T47D (cell line): ENCODE measurements around the gene OR6B1.

Experiments
- DNase-seq, 2 experiments: peaks; one replicate each; pipeline versions ENCODE4 v3.0.0 to v3.0.0-alpha.2; 2011 to 2012; ENCODE audit warnings: low read depth in 1 of 2, low spot score in 1 of 2
- JUND ChIP-seq: IDR thresholded peaks from 2 replicates; pipeline ENCODE4 v1.6.1; 2012; ENCODE audit warnings: low read depth
- in situ Hi-C: cut with HindIII; loops from 2 replicates; pipeline ENCODE4 v1.10.0; 2016; ENCODE audit warnings: low sequenced_read_pairs, low pct_unique_long_range_greater_than_20kb

OR6B1 gene

DNA sequence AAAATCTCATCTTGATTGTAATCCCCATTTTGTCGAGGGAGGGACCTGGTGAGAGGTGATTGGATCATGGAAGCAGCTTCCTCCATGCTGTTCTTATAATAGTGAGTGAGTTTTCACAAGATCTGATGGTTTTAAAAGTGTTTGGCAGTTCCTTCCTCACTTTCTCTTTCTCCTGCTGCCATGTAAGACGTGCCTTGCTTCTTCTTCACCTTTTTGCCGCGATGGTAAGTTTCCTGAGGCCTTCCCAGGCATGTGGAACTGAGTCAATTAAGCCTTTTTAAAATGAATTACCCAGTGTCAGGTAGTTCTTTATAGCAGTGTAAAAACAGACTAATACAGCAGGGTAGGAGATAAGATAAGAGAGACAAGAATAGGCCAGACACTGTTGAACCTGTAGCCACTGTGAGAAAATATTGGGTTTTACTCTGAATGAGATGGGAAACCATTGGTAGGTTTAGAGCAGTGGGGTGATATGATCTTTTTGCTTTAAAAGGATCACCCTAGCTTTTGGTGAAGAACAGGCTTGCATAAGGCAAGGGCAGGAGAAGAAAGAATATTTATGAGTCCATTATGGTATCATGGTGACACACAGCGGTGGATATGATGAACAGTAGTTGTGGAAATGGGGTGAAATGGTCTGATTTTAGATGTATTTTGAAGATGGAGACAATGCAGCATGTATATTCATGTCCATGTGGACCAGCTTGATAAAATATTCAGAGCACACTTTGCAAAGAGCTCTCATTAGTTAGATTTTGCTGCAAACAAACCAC, 11.5 kb downstream of the OR6B1 start:
- TF ChIP-seq JUND = no peak
- peak in 1 of 2 experiments; percentile 61 for DNase-seq
- in situ Hi-C loops = no loop called here

DNA sequence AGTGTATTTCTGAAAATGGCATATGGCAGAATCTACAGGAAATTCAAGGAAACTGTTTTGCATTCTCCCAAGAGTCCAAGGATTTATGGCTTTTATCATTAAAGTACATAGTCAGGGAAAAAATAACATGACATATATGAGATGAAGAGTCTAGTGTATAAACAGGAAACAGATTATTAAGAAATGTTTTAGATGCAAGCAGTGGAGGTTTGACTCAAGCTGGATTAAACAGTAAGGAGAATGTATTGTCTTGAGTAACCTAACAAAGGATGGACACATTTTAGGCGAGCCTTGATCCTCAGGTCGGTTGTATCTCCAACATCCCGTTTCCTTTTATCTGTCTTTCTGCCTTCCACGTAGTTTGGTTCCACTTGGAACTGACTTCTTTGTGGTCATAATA, 17.9 kb downstream of the OR6B1 start:
- TF ChIP-seq JUND = no peak
- DNase-seq = no peak
- in situ Hi-C loops = no loop called here

- no peak for TF ChIP-seq JUND
- DNase-seq = peak in 1 of 2 experiments; percentile 24
- in situ Hi-C loops = no loop called here
Measured at GRCh38 chr7:144019457-144019856, 19.3 kb downstream of the OR6B1 start.

DNA sequence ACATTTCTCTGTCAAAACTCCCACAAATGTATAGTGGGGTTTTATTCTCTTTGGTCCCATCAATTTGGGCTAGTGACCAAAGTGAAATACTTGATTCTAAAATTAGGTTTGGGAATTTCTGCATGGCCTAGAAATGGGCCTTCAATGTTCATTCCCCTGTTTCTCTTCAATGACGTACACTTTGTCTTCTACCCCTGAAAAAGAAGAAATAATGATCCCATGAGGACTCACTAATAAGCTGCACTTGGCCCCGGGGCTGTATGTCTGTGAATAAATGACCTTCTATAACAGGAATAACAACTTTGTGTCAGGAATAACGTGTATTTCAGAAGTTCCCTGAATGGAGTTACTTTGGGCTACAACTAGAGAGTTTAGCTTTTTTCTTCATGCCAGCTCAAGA, 20.2 kb downstream of the OR6B1 start:
- TF ChIP-seq JUND = no peak
- in situ Hi-C loops = no loop called here
- DNase-seq = peak in 1 of 2 experiments; percentile 29

GRCh38 chr7:144022169-144022568, 22.0 kb downstream of the OR6B1 start:
- in situ Hi-C loops = no loop called here
- no peak for DNase-seq
- no peak for TF ChIP-seq JUND

DNA sequence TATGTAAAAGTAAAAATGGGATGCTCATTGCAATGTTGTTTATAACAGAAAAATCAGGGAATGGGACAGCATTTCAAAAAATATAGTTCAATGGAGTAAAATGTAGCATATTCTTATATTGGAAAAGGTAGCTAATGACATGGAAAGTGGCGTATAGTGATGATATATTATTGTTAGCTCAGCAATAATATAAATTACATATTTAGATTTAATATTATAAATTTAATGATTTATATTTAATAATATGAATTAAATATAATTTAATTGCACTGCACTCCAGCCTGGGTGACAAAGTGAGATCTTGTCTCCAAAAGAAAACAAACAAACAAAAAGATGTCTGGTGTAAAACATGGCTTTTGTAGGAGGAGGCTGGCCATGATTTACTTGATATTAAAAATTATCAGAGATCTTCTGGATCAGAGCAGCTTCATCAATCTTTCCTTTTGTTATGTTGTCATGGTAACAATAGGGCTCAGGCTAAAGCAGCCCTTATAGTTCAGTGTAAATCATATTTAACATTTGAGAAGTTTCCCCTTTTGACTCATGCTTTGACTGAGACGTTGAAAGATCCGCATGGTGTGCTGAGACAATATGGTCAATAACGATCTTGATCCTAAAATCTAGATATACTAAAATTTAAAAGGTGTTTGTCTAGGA, 23.2 kb downstream of the OR6B1 start:
- DNase-seq = no peak
- in situ Hi-C loops = no loop called here
- TF ChIP-seq JUND = no peak

DNA sequence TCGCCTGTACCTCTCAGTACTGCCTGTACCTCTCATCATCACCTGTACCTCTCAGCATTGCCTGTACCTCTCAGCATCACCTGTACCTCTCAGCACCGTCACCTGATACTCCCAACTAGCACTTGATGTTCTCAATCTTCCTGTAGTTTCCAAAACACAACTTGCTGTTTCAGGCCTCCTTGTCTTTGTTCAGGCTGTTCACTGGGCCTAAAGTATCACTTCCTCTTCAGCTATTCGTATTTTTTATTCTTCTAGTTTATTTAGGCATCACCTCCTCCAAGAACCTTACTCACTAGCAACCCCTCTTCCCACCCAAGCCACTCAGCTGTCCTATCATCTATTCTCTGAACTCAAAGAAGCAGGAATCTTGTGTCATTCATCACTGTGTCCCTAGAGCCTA, 24.1 kb downstream of the OR6B1 start:
- in situ Hi-C loops = no loop called here
- DNase-seq = no peak
- TF ChIP-seq JUND = no peak

GRCh38 chr7:144026203-144026883, 26.2 kb downstream of the OR6B1 start:
- in situ Hi-C loops = no loop called here
- DNase-seq = no peak
- TF ChIP-seq JUND = no peak

- DNase-seq = peak in 1 of 2 experiments; percentile 34
- TF ChIP-seq JUND = no peak
- in situ Hi-C loops = no loop called here
Measured at GRCh38 chr7:144027070-144027469, 26.9 kb downstream of the OR6B1 start.

GRCh38 chr7:144027974-144028373, 27.9 kb downstream of the OR6B1 start:
- DNase-seq = no peak
- in situ Hi-C loops = no loop called here
- no peak for TF ChIP-seq JUND

- DNase-seq = no peak
- no peak for TF ChIP-seq JUND
- in situ Hi-C loops = no loop called here
Measured at GRCh38 chr7:144028547-144028946, 28.4 kb downstream of the OR6B1 start.

- TF ChIP-seq JUND = no peak
- in situ Hi-C loops = no loop called here
Measured at GRCh38 chr7:144032516-144032915, 32.4 kb downstream of the OR6B1 start.

More at GRCh38 chr7:144032516-144032915, 32.4 kb downstream of the OR6B1 start:
- DNase-seq = no peak
